GM19395 (cell line): ENCODE data around the gene TEX52.
"Not testable (repeated sequence)": the region's sequence is repeated elsewhere in the genome, so short reads cannot be mapped to it uniquely, and the experiment has no call there.

Experiments used
- ATAC-seq: cut with Tn5 transposase; IDR thresholded peaks from one replicate; pipeline ENCODE4 v1.9.1; 2021; ENCODE audit warnings: mild to moderate bottlenecking, moderate library complexity; ENCODE audit not compliant: unreplicated experiment

The TEX52 gene

DNA sequence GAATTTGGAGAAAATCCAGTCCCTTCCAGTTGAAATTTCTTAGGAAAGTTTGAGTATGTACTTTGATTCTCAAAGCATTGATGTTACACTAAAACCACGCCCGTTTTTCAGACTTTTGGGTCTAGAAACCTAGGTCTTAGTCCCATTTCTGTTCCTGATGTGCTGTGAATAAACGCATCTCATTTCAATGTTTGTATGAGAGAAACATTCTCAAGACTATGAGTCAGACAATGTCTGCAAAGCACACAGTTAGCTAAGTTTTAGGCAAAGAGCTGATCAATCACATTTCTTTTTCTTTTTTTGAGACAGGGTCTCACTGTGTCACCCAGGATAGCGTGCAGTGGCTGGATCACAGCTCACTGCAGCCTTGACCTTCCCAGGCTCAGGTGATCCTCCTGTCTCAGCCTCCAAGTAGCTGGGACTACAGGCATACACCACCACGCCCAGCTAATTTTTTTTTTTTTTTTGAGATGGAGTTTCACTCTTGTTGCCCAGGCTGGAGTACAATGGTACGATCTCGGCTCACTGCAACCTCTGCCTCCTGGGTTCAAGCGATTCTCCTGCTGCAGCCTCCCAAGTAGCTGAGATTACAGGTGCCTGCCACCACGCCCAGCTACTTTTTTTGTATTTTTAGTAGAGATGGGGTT is 12.3 kb upstream of the TEX52 start:
- not testable (repeated sequence) for ATAC-seq

DNA sequence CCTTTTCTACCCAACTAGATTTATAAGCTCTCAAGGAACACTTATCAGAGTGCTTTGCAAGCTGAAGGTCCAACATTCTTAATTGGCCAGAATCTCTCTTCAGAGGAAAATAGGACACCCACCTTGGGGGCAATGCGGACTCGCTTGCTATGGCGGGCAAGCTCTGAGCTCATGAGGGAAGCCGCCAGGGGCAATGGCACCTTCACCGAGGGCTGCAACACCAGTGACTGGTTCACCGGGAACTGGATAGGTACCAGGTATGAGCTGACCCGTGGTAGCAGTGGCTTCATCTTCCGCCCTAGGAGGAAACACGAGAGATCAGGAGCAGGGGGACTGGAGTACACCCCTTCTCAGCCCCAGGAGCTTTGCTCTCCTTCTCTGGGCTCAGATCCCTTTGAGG is 7.4 kb upstream of the TEX52 start:
- ATAC-seq: no peak

DNA sequence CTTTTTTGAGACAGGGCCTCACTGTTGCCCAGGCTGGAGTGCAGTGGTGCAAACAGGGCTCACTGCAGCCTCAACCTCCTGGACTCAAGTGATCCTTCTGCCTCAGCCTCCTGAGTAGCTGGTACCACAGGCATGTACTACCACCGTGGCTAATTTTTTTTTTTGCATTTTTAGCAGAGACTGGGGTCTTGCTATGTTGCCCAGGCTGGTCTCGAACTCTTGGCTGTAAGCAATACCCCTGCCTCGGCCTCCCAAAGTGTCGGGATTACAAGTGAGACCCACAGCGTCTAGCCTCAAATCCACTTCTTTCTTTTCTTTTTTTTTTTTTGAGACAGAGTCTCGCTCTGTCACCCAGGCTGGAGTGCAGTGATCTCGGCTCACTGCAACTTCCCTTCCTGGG is 6.6 kb upstream of the TEX52 start:
- ATAC-seq: not testable (repeated sequence)

DNA sequence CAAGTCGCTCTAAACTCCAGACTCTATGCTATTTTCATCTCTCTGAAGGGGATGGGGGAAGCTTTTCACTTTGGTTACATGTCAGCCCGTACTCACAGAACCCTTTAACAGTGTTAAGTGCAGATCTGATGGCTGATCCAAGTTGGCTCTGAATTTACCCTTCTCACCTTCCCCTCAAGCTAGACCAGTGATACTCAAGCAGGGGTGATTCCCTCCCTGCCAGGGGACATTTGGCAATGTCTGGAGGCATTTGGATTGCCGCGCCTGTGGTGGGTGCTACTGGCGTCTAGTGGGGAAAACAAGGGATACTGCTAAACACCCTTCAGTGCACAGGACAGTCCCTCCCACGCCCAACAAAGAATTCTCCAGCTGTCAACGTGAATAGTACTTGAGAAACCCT is 6.0 kb upstream of the TEX52 start:
- no peak for ATAC-seq

DNA sequence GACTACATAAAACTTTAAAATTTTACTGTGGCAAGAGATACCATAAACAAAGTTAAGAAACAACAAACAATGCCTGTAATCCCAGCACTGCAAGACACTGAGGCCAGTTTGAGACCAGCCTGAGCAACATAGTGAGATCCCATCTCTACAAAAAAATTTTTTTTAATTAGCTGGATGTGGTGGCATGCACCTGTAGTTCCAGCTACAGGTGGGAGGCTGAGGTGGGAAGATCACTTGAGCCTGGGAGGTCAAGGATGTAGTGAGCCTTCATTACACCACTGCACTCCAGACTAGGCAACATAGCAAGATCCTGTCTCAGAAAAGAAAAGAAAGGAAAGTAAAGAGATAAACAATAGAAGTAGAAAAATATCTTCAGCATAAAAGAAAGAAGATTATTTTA is 3.3 kb upstream of the TEX52 start:
- no peak for ATAC-seq

DNA sequence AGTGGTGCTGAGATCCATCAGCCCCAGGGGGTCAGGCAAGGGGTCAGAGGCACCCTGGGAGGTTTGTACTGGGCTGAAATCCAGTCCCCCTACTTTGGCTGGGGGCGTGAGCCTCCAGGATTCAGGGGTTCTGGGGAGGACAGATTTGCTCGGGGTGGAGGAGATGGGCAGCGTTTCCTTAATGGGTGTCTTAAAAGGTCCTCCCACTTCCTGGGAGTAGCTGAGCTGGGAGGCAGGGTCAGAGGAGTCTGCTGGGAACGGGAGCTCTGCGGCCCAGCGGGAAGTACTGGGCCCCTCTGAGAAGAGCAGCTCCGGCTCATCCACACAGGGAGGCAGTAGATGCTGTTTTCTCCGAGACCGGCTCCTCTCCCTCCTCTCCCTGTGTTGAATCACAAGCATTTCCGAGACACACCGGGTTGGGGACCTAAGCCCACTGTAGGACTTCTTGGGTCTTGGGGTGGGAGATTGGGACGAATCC is 2.1 kb upstream of the TEX52 start:
- ATAC-seq: no peak

DNA sequence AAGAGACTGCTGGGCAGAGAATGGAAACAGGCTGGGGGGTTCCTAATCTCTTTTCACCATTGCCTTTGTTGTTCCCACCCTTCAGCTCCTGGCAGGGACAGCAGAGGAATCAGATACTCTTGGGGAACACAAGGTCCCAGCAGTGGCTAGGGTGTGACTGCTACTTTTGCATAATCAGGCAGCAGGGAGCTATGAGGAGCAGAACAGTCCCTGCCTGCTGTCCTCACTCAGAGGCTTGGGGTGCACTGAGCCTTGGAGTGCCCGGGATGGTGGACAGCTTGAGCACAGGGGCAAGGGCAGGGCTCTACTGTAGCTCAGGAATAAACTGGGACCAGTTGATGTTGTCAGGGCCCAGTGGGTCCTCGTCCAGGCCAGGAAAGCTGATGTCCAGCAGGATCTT is 1.5 kb upstream of the TEX52 start:
- no peak for ATAC-seq

DNA sequence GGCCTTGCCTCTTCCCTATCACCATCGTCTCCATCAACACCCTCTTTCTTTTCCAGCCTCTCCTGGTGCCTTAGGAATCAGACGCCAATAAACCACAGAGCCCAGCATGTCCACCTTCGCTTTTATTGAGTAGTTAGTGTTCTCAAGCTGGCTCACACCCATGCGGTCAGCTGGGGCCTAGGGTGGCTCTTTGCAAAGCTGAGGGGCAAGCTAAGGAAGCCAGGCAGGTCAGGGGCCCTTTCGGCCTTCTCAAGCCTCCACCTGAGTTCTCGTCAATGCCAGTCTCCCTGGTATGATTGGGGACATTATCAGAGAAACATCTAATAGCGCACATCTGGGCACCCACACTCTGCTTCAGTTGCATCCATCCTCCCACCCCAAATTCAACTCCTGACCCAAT is 737 bp upstream of the TEX52 start:
- ATAC-seq: no peak

DNA sequence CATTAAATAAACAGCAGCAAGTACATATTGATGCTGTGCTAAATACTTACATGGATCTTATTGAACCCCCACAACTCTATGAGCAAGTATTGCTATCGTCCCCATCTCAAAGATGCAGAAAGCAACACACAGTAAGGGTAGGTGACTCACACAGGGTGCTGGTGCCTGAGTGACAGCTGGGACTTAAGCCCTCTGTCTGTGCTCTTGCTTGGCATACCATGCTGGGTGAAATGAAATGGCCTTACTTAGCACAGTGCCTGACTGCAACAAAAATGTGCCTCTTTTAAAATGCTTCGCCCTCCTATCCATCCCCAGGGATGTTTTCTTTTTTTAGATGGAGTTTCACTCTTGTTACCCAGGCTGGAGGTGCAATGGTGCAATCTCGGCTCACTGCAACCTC is 788 bp downstream of the TEX52 start:
- no peak for ATAC-seq

DNA sequence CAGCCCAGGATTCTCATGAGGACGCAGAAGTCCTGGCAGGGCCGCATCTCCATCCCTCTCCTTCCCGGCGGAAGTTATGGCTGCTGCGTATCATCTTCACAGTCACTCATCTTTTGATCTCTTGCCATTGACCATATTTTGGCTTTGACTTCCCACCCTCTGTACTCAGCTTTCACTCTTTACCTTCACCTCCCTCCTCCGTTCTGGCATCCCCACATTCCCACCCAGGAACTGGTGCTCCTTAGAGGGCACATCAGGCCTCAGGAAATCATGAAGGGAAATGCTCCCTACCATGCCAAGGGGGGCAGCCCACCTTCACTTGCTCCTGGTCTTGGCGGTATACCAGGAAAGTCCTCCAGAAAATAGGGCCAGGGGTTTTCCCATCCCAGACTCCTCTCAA is 1.3 kb downstream of the TEX52 start:
- no peak for ATAC-seq

DNA sequence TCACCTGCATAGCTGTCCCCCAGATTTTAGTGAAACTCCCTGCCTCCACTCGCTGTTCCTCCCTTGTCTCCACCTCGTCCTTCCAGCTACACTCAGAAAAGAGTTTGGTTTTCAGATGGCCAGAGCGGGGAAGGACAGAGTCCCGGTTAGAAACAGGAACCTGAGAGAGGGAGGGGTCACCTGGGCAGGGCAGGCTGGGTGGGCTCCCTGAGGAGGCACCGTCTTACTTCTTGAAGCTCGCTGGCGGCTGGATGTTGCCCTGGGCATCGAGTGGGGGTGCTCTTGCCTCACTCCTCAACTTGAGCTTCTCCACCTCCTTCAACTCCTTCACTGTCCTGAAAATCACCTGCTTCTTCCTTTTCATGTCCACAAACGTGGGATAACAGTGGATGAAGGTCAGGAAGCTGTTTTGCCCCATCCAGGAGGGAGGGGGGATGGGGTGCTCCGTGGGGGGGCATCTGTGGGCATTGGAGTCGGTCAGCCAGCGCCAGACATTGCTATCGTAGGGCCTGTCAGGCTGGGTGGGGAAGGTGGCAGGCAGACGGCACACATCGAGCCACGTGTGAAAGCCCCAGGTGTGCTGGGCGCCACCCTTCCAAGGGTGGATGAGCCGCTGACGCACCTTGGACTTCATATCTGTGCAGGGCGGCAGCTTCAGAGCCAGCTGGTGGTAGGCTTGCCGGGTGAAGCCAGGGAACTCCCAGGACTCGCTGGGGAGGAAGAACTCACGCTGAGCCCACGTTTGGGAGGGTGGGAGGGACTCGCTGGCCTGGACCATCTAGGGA is 2.0 kb downstream of the TEX52 start:
- no peak for ATAC-seq

DNA sequence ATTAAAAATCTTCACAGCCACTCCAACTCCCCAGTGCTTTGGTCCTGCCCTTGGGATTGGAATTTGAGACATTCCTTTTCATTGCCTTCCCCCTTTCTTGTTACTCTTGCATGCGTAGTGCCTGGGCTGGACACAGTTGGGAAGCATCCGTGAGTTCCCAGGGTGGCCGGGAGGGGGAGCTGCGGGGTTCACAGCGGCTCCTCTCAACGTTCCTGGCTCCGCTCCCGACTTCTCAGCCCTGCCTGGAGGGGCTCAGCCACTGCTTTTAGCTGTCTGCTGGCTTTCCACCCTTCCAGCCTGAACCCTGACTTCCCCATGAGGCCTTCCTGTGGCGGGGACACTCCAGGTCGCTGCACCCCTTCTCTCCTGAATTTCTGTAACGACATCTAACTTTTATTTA is 3.2 kb downstream of the TEX52 start:
- ATAC-seq: no peak

DNA sequence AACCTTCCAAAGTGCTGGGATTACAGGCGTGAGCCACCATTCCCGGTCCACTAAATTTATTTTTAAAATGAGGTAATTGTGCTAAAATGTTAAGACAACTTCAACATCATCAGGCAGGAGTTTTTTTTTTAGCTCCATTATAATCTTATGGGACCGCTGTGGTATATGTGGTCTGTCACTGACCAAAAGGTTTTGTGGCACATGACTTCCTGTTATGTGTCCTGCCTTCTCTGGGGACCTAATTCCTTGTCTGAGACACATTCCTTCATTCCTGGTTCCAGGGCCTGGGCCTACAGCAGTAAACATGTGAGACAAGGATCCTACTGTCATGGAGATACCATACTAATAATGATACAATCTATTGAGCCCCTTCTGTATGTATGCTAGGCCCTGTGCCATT is 4.9 kb downstream of the TEX52 start:
- no peak for ATAC-seq

DNA sequence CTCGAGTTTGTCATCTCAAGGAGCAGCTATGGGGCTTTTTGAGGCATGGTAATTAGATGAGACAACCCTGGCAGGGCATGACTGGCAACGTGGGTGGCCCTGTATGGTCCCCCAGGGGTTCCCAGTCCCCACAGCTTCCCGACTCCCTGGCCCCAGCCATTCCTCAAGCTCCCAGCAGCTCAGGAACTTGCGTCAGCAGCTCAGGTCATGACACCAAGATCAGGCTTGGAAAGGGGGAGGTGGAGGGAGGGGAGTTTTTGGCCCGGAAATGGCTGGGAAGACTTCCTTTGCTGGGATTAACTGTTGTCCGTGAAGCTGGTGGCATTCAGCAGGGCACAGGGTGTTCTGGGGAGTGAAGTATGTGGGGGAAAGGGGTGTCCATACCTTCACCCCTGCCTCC is 11.6 kb downstream of the TEX52 start:
- no peak for ATAC-seq

DNA sequence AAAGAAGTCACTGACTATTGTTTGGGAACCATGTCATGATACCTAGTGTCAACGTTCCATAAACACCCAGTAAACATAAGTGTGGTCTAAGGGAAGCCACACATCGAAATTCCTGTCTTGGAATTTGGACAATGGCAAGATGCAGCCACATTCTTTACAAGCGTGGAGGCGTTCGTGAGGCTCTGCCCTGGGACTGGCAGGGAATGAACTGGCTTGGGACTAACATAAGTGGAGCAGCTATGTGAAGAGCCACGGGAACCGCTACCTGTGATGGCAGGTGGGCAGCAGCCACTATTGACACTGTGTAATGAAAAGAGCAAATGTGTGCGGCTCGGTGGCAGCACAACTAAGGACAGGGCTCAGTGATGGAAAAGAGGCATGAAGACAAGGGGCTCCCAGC is 12.1 kb downstream of the TEX52 start:
- no peak for ATAC-seq

DNA sequence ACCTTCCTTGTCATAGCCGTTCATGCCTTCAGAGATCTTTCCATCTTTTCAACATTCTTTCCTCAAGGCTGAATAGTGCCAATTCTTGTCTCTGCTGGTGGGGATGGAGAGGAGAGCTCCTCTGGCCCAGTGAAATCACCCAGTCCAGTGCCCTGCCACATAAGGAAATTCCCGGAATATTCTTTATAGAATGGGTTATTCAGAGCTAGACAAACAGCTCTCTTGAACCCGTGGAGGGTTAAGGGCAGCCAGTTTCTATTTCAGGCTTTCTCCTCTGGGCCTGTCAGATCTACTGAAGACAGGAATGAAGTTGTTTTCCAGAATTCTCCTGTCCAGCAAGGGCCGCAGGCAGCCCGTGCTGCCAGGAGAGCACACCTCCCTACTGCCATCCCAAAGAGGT is 13.9 kb downstream of the TEX52 start:
- no peak for ATAC-seq

DNA sequence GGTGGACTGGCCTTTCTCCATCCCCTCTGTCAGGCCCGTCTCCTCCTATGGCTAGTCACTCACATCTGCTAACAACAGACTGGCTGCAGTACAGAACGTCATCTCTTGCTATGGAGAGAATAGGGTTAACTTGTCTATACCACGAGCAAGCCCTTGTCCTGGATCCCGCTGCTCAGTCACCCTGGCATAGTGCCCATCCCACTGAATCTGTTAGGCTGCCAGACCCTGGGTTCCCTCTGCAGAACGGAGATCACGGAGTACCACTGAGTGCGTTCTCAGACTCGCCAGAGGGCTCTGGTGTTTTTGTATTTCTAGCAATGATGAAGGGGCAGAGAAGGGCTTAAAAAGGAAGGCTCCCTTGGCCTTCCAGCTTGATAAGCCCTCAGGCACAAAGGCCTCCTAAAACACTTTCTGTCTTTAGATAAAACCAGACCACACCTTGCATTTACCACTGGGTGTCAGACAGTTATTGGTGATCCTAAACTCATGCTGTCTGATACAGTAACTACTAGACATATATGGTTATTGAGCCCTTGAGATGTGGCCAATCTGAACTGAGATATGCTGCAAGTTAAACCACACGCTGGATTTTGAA is 15.7 kb downstream of the TEX52 start:
- no peak for ATAC-seq

DNA sequence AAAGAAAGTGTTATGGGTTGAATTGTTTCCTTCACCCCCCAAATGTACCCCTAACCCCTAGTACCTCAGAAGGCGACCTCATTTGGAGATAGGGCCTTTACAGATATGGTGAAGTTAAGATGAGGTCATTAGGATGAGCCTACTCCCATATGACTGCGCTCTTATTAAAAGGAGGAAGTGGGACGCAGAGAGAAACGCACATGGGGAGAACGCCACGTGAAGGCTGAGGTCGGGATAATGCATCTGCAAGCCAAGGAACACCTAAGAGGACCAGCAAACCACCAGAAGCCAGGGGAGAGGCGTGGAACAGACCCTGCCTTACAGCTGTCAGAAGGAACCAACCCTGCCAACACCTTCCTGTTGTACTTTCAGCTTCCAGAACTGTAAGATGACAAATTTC is 20.3 kb downstream of the TEX52 start:
- no peak for ATAC-seq

DNA sequence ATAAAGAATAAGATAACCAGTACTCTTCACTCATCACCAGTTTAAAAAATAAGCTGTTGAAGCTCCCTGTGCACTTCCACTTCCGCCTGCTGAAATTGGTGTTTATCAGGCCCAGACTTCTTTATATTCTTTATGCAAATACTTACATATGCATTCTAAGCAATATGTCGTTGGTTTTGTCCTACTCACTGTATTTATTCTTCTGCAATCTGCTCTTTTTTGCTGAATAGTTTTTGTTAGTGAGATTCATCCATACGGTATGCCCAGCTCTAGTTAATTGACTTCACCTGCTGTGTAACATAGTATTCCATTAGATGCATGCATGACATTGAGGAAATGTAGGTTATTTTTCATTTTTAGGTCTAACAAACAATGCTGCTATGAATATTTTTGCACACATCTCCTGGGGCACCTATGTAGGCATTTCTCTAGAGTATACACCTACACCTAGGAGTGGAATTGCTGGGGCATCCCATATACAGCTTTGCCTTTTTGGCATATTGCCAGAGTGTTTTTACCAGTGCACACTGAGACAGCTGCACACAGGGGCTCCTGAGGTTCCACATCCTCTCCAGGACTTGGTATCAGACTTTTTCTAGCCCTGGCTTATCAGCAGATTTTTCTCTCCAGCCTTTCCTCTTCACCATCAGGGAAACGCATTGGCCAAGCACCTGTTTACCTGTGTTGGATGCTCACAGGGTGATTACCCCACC is 21.0 kb downstream of the TEX52 start:
- no peak for ATAC-seq

DNA sequence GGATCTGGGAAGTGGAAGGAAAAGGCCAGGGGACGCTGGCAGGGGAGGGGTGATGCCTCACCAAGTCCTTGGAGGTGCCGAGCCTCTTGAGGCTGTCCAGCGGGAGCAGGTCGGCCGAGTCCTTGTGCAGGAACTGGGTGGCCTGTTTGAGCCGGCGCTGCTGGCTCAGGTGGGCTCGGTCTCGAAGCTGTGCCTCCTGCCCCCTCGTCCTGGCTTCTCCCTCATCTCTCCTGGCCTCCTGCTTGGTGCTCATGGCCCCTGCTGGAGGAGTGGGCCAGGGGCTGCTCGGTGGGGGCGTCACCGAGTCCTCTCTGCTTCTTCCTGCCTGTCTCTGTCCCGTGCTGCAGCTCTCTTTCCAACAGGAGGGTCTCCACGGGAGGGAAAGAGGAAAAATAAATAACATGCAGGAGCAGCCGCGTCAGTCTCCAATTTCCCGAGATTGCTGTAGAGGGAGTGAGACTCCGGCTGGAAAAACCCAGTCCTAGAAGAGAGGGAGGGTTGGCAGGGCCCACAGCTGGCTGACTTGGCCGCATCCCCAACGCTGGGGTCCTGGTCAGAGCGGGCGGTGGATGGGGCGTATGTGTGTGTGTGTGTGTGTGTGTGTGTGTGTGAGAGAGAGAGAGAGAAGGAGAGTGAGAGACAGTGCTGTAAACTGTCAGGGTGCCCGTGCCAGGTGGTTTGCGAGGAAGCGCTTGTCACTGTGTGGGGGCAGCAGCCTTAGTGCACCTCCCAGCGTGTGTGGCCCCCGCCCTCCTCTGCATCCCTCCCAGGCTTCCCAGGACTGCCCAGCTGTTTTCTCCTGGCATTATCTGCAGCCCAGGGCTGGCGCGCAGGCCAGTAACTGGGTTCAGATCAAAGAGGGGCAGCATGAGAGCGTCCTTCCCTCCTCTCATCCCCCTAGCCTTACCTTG is 22.0 kb downstream of the TEX52 start, which contains the start of gene NRIP2:
Gene NRIP2, minus strand, starts transcription at position 455 of the 911 bp plus-strand sequence. Its CDS starts 52 bp downstream, at position 403.
- ATAC-seq: no peak
